A673 (cell line): ENCODE data around the gene ANKRD49.

Source experiments
- CTCF ChIP-seq: fragments of 300-800, 200-600 bp; sonication (generic); conservative IDR thresholded peaks from 2 replicates; pipeline ENCODE4 v1.5.1; 2017; ENCODE audit warnings: low read depth, mild to moderate bottlenecking, antibody characterized with exemption, low read length, moderate library complexity, mixed read lengths
- EZH2 ChIP-seq: fragments of 200-600 bp; sonication (generic); IDR thresholded peaks from 2 replicates; pipeline ENCODE4 v1.6.1; 2017; ENCODE audit warnings: borderline replicate concordance, low read depth, mild to moderate bottlenecking, mixed read lengths, antibody characterized with exemption, low read length; ENCODE audit not compliant: poor library complexity, severe bottlenecking

- TF ChIP-seq EZH2 (no peak), CTCF (no peak)
These were observed 33.1 kb downstream of the ANKRD49 start for GRCh38 chr11:94526645-94527438.
